Measurements from ENCODE around the gene ELFN2. TPM values are rescaled to one million over a fixed set of nuclear protein-coding genes. Genes with fewer than 3 reads are reported as not detected.

ELFN2 gene
- polyA plus RNA-seq, 3 donors, result 0.01 TPM; not detected in 2

DNA sequence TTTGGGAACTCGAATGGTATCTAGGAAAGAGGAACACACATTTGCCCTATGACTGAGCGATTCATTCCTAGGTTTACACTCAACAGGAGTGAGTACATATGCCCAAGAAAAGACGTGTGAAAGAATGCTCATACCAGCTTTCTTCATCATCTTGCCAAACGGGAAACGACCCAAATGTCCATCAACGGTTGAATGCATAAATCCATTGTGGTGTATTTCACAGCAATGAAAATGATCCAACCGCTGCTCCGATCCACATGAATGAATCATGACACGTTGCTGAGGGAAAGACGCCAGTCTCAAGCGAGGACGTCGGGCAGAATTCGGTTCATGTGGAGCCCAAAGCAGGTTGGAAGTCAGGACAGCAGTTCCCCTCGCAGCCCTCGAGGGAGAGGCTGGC is 73.4 kb downstream of the ELFN2 start:
- no peak for TF ChIP-seq CTCF (IDR thresholded peaks at IDR 0.05)
- H4K20me1 ChIP-seq (ENCODE audit: insufficient read depth, low read length), result no peaks in the 10 kb centered on the region
- Mint-ChIP-seq H3K4me1 (peaks cover 4% of the 10 kb centered on the region), H3K27ac (no peak overlapping the region), H3K9me3 (peaks cover 0 to 2% (median 0%) of the 10 kb centered on the region in 7 donors), H3K27me3 (ENCODE audit: low read depth in 3 of 3) (peaks cover 3 to 12% (median 6%) of the 10 kb centered on the region in 3 donors), H3K4me3 (no peak overlapping the region), H3K36me3 (no peaks in the 10 kb centered on the region)
- H3K9ac ChIP-seq (ENCODE audit: insufficient read depth, low read length, poor library complexity, severe bottlenecking), result no peak overlapping the region
- H3K27ac ChIP-seq (ENCODE audit: low read depth in 1 of 2, low read length in 2 of 2), result no peak overlapping the region
- H3K4me3 ChIP-seq (replicated peaks in 1 of 3; ENCODE audit: low read depth in 2 of 3, low read length in 3 of 3), result no peak overlapping the region
- no peaks in the 10 kb centered on the region for H3K79me2 ChIP-seq (ENCODE audit: insufficient read depth, low read length)
- no peak for DNase-seq
- H3K4me2 ChIP-seq (replicated peaks; ENCODE audit: extremely low read depth, low read length, poor library complexity, severe bottlenecking), result no peak overlapping the region
- no peaks in the 10 kb centered on the region for H3K27me3 ChIP-seq (ENCODE audit: control insufficient read depth in 2 of 2, insufficient read depth in 2 of 2, low read length in 2 of 2)
- H3K36me3 ChIP-seq (replicated peaks in 1 of 2; ENCODE audit: control insufficient read depth in 1 of 2, insufficient read depth in 2 of 2, low read length in 2 of 2), result no peaks in the 10 kb centered on the region
- no peaks in the 10 kb centered on the region for H3K4me1 ChIP-seq (ENCODE audit: control insufficient read depth in 1 of 2, insufficient read depth in 2 of 2, low read length in 2 of 2)
- H3K9me3 ChIP-seq (replicated peaks in 1 of 2; ENCODE audit: control insufficient read depth in 1 of 2, insufficient read depth in 1 of 2, low read length in 2 of 2), result no peaks in the 10 kb centered on the region
- 87% methylated on average over 15 of the region's 16 CpGs for WGBS (ENCODE audit: insufficient coverage)
- H2AFZ ChIP-seq (ENCODE audit: insufficient read depth, low read depth, low read length, poor library complexity, severe bottlenecking), result no peak overlapping the region
- intact Hi-C loops (cut with micrococcal nuclease), result no loop called here

- Mint-ChIP-seq H3K27ac (peak overlapping the region in 1 of 7 donors; percentile 21), H3K36me3 (no peaks in the 10 kb centered on the region), H3K4me3 (no peak overlapping the region), H3K9me3 (peaks cover 0 to 2% (median 0%) of the 10 kb centered on the region in 7 donors), H3K4me1 (no peaks in the 10 kb centered on the region), H3K27me3 (ENCODE audit: low read depth in 3 of 3) (peaks cover 3 to 12% (median 3%) of the 10 kb centered on the region in 3 donors)
- intact Hi-C loops (cut with micrococcal nuclease), result no loop called here
- Histone ChIP-seq H3K27ac (ENCODE audit: low read depth in 1 of 2, low read length in 2 of 2) (no peak overlapping the region), H3K4me3 (replicated peaks in 1 of 3; ENCODE audit: low read depth in 2 of 3, low read length in 3 of 3) (no peak overlapping the region), H3K79me2 (ENCODE audit: insufficient read depth, low read length) (no peaks in the 10 kb centered on the region), H3K4me1 (ENCODE audit: control insufficient read depth in 1 of 2, insufficient read depth in 2 of 2, low read length in 2 of 2) (no peaks in the 10 kb centered on the region), H3K4me2 (replicated peaks; ENCODE audit: extremely low read depth, low read length, poor library complexity, severe bottlenecking) (no peak overlapping the region), H4K20me1 (ENCODE audit: insufficient read depth, low read length) (no peaks in the 10 kb centered on the region), H2AFZ (ENCODE audit: insufficient read depth, low read depth, low read length, poor library complexity, severe bottlenecking) (no peak overlapping the region), H3K9ac (ENCODE audit: insufficient read depth, low read length, poor library complexity, severe bottlenecking) (no peak overlapping the region), H3K9me3 (replicated peaks in 1 of 2; ENCODE audit: control insufficient read depth in 1 of 2, insufficient read depth in 1 of 2, low read length in 2 of 2) (no peaks in the 10 kb centered on the region), H3K27me3 (ENCODE audit: control insufficient read depth in 2 of 2, insufficient read depth in 2 of 2, low read length in 2 of 2) (no peaks in the 10 kb centered on the region), H3K36me3 (replicated peaks in 1 of 2; ENCODE audit: control insufficient read depth in 1 of 2, insufficient read depth in 2 of 2, low read length in 2 of 2) (no peaks in the 10 kb centered on the region)
- TF ChIP-seq CTCF (IDR thresholded peaks at IDR 0.05), result no peak
- WGBS (ENCODE audit: insufficient coverage), result 87% methylated on average over 7 of the region's 7 CpGs
- DNase-seq, result no peak
Observed at GRCh38 chr22:37352481-37352880, 74.8 kb downstream of the ELFN2 start.
